ENCODE measurements around the gene DNAJC11.

GRCh38 chr1:6623269-6623965, 78.2 kb downstream of the DNAJC11 start:
- no peak for TF ChIP-seq CTCF (IDR thresholded peaks at IDR 0.05)
- no peak for TF ChIP-seq POLR2AphosphoS5 (IDR thresholded peaks at IDR 0.05)

Data from breast epithelium (tissue), 3 donors.